Subcutaneous adipose tissue (tissue), 4 donors: ENCODE data around the gene CLASP1. TPM values are rescaled to one million over a fixed set of nuclear protein-coding genes. Genes with fewer than 3 reads are reported as not detected.

Source experiments
- CTCF ChIP-seq: fragments of 450-650 bp; IDR thresholded peaks from one replicate; pipeline ENCODE4 v1.5.1; 2016; ENCODE audit warnings: low read depth, mild to moderate bottlenecking, control low read depth, antibody characterized with exemption, moderate library complexity
- total RNA-seq, 4 donors: library from RNA; depleted of rRNA; stranded (reverse); fragments of >200 nt; gene quantifications; one replicate each; pipeline ENCODE4 v1.1.0, GENCODE V29; 2016

CLASP1 gene
- 100 to 1,000 TPM in 3 of 4 donors, 10 to 100 TPM in 1; 94.0 to 166 (median 112) TPM for total RNA-seq

- no peak for TF ChIP-seq CTCF
Measured at GRCh38 chr2:121649149-121649595, at the start of gene CLASP1. CLASP1 (minus strand) TSS chr2:121649462; CDS start chr2:121605895, 43,567 bp downstream.

- TF ChIP-seq CTCF = no peak
Measured at GRCh38 chr2:121698318-121698930, 49.2 kb upstream of the CLASP1 start.

GRCh38 chr2:121697108-121697631, 47.9 kb upstream of the CLASP1 start:
- TF ChIP-seq CTCF = no peak

- TF ChIP-seq CTCF = no peak
Measured at GRCh38 chr2:121696410-121696930, 47.2 kb upstream of the CLASP1 start.

- no peak for TF ChIP-seq CTCF
Measured at GRCh38 chr2:121695171-121695451, 45.8 kb upstream of the CLASP1 start.

GRCh38 chr2:121694398-121695170, 45.3 kb upstream of the CLASP1 start:
- TF ChIP-seq CTCF = no peak

GRCh38 chr2:121690095-121690494, 40.8 kb upstream of the CLASP1 start:
- TF ChIP-seq CTCF = no peak
